NCI-H69 (cell line): ENCODE measurements around the gene SRL.
"Not testable (repeated sequence)": the region's sequence is repeated elsewhere in the genome, so short reads cannot be mapped to it uniquely, and the experiment has no call there.

Source experiments
- DNase-seq: peaks from one replicate; lab custom pipeline; 2025; lab: John Stamatoyannopoulos, UW

SRL gene

GRCh38 chr16:4226251-4227039, 15.4 kb downstream of the SRL start:
- no peak for DNase-seq

DNA sequence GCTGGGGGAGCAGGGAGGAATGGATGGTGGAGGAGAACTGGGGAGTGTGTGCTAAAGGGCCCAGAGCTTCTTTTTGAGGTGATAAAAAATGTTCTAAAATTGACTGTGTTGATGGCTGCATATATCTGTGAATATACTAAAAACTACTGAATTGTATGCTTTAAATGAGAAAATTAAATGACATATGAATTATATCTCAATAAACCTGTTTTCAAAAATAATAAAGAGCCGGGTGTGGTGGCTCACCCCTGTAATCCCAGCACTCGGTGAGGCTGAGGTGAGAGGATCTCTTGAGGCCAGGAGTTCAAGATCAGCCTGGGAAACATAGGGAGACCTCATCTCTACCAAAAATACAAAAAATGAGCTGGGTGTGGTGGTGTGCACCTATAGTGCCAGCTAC, 16.8 kb downstream of the SRL start:
- no peak for DNase-seq

- DNase-seq = no peak
Measured at GRCh38 chr16:4220358-4220757, 21.5 kb downstream of the SRL start.

- DNase-seq = no peak
Measured at GRCh38 chr16:4218202-4218601, 23.7 kb downstream of the SRL start.

DNA sequence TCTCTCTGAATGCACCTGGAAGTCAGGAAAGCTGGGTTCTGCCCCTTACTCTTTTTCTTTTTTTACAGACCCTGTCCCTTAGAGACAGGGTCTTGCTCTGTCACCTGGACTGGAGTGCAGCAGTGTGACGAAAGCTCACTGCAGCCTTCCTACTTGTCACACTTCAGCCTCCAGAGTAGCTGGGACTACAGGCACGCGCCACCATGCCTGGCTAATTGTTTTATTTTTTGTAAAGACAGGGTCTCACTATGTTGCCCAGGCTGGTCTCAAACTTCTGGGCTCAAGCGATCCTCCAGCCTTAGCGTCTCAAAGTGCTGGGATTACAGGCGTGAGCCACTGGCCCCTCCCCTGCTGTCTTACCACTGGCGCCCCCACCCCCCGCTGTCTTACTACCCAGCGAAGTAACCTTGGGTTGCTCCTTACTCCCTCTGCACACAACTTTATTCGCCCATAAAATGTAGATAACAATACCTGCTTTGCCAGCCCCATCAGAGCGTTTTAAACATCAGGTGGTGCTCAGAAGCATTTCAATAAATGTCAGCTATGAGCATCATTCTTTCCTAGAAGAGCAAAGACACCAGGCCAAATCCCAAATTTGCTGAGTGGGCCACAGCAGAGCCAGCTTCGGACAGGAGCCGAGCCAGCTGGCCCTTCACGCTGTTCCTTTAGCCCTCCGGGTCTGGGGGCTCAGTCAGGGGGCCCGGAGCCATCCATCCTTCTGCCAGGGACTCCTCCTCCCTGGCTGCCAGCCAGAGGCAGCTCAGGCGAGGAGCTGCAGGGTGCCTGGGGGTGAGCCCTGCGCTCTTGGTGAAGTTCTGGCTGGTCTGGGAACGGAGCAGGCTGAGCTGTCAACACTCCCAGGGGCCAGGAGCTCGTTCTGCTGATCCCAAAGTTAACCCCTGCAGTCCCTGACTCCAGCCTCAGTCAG, 24.4 kb downstream of the SRL start:
- peak; percentile 91 for DNase-seq

- DNase-seq = no peak
Measured at GRCh38 chr16:4216596-4216995, 25.3 kb downstream of the SRL start.

DNA sequence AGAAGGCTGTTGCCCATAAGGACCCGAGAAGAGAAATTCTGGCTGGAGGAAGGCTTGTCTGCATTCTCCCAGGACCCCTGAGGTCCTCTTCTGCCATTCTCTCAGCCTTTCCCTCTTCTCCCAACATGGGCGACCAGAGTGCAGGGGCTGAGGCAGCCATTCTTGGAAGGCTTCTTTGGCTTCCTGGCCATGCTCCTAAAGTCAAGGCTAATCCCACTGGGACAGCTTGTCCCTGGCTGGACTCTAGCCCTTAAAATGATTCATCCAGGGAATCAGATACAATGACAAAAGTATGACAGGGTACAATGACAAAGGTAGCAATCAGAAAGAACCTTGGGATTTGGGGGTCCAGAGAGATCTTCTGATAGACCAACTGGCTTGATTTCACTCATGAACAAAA, 26.8 kb downstream of the SRL start:
- DNase-seq = no peak

DNA sequence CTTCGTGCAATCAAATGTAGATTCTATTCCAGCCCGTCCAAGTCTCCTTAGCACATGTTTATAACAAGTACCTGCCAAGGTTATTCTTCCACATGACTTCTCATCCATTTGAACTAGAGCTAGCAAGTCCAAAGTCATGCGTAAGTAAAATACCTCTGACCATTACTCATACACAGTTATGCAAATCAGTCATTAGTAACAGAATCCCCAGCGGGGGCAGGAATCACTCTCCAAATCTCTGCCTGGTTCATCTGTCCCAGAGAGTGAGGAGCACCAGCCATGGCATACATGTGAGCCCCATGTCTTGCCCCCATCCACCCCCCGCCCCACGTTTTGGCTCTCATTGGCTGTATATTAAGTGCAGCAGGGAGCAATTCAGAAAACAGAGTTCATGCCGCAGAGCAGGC, 27.7 kb downstream of the SRL start:
- no peak for DNase-seq

- DNase-seq = no peak
Measured at GRCh38 chr16:4213737-4214136, 28.1 kb downstream of the SRL start.

- no peak for DNase-seq
Measured at GRCh38 chr16:4212934-4213296, 29.0 kb downstream of the SRL start.

DNA sequence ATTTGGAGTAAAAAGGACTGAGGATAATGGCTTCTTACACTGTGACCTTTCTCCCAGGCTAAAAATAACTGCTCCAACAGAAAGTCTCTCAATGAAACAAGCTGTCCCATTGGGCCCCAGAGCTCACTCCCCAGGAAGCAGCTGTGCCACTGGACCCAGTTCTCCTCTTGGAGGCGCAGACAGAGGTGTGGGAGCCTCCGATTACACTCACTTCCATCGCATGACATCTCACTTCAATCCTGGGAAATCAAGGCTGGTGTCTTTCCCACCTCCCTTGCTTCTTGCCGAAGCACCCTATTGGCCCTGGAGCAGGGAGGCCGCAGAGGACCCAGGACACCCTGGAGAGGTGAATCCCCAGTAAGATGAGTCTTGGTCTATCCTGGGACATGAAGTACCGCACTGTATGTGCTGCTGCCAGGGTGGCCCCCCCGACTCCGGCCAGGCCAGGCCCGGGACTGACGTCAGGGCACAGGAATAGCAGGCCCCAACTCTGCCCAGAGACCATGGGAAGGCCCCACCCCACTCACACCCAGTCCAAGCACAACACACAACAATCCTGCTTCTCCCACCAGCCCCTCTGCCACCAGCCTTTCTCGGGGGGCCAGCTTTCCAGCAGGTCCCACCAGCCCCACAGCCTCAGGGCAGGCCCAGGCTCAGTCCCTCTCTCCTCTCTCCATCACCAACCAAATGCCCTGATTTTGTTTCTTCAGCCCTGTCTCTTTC, 29.5 kb downstream of the SRL start:
- no peak for DNase-seq

GRCh38 chr16:4211445-4212210, 30.3 kb downstream of the SRL start:
- not testable (repeated sequence) for DNase-seq

DNA sequence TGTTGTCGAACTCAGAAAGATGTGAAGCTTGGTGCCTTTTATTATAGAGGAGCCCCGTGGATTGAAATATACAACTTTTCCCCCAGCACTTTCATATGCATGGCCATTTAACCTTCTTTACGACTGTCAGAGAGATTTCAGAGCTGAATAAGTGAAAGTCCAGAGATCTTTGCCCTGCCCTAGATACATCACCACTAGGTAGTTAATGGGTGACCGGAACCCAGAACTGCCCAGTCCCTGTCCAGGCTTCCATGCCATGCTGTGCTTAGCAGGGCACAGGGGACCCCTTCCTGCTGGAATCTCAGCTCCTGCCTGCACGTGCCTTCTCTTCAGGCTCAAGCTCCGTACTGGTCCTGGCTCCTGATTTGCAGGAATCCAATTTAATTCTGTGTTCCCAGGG, 32.2 kb downstream of the SRL start:
- no peak for DNase-seq

DNA sequence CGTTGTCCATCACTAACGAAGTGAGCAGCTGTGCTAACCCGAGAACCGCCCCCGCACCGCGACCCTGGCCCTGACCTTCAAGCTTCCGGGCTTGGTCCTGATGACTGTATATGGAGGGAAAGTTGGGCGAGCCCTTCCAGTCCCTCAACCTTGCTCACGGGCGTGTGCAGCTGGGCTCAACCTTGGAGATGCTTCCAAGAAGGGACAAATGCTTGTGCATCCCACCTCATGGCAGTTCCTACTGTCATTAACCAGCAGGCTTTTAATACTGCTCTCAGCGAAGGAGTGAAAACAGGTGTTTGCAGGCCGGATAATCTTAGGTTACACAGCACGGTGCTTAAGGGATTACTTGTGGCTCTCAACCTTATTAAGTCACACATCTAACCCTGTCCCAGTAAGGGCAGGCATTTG, 33.5 kb downstream of the SRL start:
- no peak for DNase-seq

GRCh38 chr16:4207683-4208340, 34.1 kb downstream of the SRL start:
- no peak for DNase-seq

DNA sequence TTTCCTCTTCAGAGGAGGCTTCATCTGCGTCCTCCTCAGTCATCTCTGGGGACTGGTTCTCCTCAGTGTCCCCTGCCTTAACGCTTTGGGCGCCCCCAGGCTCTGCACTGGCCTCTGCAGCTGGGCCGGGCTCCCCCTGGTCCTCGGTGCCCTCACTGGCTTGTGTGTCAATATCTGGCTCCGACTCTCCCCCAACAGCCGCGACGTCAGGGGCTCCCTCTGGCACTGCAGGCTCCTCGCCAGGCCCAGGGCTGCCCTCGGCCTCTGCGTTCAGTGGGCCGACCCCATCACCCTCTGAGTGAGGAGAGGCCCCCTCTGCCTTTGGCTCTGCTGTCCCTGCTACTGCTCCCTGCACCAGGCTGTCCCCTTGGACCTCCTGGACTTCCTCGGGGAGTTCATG, 34.7 kb downstream of the SRL start:
- DNase-seq = no peak

DNA sequence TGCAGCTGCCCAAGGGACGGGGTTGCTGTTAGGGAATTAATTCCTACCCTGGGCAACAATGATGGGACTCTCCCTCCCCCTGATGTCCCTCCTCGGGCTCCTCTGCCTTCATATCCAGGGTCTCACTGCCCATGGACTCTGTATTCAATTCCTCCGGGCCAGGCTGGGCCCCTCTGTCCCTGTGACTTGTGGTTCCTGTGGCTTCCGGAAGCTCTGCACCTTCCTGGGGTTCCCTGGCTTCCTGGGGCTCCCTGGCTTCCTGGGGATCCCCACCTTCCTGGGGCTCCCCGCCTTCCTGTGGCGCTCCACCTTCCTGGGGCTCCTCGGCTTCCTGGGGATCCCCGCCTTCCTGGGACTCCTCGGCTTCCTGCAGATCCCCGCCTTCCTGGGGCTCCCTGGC, 35.2 kb downstream of the SRL start:
- DNase-seq = no peak

DNA sequence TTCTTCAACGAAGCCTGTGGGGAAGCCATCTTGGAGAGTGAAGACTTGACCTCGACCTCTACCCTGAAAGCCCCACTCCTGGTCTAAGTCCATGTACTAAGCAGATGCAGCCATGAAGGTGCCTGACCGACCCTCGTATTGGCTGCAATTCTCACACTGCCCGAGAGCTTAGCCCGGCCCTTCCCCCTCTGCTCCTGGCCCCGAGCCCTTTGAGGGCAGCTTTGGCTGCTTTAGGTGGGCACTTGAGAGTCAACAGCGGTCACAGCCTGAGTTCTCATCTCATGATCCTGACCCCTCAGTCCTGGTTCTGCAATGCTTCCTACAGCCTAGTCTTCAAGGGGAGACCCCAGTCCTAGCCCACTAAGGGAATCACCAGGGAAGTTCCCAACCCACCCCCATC, 35.9 kb downstream of the SRL start:
- no peak for DNase-seq

GRCh38 chr16:4204521-4204920, 37.4 kb downstream of the SRL start:
- no peak for DNase-seq

DNA sequence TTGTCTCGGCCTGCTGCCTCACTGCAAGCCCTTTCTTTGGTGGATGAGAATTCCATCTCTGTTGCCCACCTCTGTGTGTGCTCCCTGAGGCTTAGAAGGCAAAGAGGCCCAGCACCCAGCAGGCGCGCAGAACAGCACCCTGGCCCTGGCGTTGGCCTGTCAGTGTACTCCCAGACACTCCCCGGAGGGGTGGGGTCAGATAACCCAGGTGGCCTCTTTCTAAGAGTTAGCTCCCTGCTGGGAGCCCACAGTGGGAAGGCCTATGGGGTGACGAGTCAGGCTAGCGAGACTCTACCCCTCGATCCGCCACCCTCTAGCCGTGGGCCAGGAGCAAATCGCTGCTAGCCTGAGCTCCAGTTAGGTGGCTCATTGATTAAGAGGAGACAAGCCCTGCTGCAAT, 38.1 kb downstream of the SRL start:
- DNase-seq = no peak

DNA sequence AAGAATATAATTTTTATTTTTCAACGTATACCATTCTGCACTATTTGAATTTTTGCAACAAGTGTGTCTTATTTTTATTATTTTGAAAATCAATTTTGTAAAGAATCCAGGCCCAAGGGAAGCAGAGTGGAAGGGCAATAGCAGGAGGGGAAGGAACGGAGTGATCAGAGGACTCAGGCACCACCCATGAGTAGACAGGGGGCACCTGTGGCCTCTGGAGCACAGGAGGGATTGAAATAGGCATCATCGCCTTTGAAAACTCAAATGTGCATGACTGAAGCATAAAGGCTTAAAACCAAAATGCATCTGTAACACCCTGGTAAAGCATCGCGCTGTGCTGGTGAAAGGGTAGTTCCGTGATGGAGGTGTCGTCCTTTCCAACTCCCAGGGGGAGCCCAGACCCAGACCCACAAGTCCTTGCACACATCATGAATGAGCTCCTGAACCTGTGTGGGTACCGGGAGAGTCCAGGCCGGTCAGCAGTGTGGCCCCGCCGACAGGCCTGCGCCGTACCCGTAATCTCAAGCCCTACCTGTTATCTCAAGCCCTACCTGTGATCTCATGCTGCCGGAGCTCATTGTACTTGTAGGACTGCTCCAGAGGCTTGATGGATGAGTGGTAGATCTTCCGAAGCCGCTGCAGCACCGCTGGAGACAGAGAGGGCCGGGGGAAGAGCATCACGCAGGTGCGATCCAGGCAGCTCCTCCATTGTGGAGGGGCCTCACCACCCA, 39.1 kb downstream of the SRL start:
- no peak for DNase-seq
